GM18511 (cell line): ENCODE measurements around the gene GAK.

Experiments used
- ATAC-seq: cut with Tn5 transposase; IDR thresholded peaks from one replicate; pipeline ENCODE4 v1.9.1; 2021; ENCODE audit warnings: mild to moderate bottlenecking, moderate library complexity; ENCODE audit not compliant: unreplicated experiment

Gene GAK

GRCh38 chr4:874971-875817 is 56.9 kb downstream of the GAK start:
- no peak for ATAC-seq

- no peak for ATAC-seq
Observed at GRCh38 chr4:874056-874455, 58.1 kb downstream of the GAK start.

GRCh38 chr4:872241-872981 is 59.7 kb downstream of the GAK start:
- no peak for ATAC-seq

- ATAC-seq = no peak
Observed at GRCh38 chr4:871484-871883, 60.6 kb downstream of the GAK start.

- no peak for ATAC-seq
Observed at GRCh38 chr4:870951-871350, 61.2 kb downstream of the GAK start.

GRCh38 chr4:869776-870175 is 62.3 kb downstream of the GAK start:
- ATAC-seq = no peak

- no peak for ATAC-seq
Observed at GRCh38 chr4:868421-868820, 63.7 kb downstream of the GAK start.

- no peak for ATAC-seq
Observed at GRCh38 chr4:867526-868250, 64.4 kb downstream of the GAK start.

GRCh38 chr4:866761-867390 is 65.2 kb downstream of the GAK start:
- no peak for ATAC-seq

- no peak for ATAC-seq
Observed at GRCh38 chr4:866068-866760, 65.9 kb downstream of the GAK start.

- no peak for ATAC-seq
Observed at GRCh38 chr4:865572-865971, 66.5 kb downstream of the GAK start.

- no peak for ATAC-seq
Observed at GRCh38 chr4:865121-865465, 67.0 kb downstream of the GAK start.

- no peak for ATAC-seq
Observed at GRCh38 chr4:864456-865120, 67.5 kb downstream of the GAK start.

GRCh38 chr4:860561-860960 is 71.6 kb downstream of the GAK start:
- no peak for ATAC-seq

GRCh38 chr4:859496-859895 is 72.6 kb downstream of the GAK start:
- ATAC-seq = no peak

GRCh38 chr4:858831-859451 is 73.2 kb downstream of the GAK start:
- ATAC-seq = no peak

GRCh38 chr4:858041-858481 is 74.1 kb downstream of the GAK start:
- no peak for ATAC-seq

GRCh38 chr4:857461-857860 is 74.7 kb downstream of the GAK start:
- no peak for ATAC-seq

- ATAC-seq = no peak
Observed at GRCh38 chr4:856225-856901, 75.8 kb downstream of the GAK start.
